ENCODE measurements around the gene CENPT. TPM values are rescaled to one million over a fixed set of nuclear protein-coding genes. Genes with fewer than 3 reads are reported as not detected.
A peak's percentile ranks its signal among the peaks of the same experiment; 100 is the strongest.

The CENPT gene
- total and polyA plus RNA-seq, 2 of the 13 experiments (the other 11 are each of a cell fraction or from before 2014, with no cell fraction given), result 40.9 to 43.3 TPM

GRCh38 chr16:67872631-67873434 lies 25.3 kb upstream of the CENPT start, which contains the start of gene EDC4 (continued):
- TF ChIP-seq ZNF275 (CRISPR knock-in tag; IDR thresholded peaks at IDR 0.05; ENCODE audit: borderline replicate concordance), result no peak
- 0 out of 2 replicates have a peak, but pooled peaks have one; percentile 47 for TF ChIP-seq ZBTB46 (CRISPR knock-in tag; IDR thresholded peaks at IDR 0.05; ENCODE audit: borderline replicate concordance)
- peak; percentile 96 for TF ChIP-seq PHF20 (CRISPR knock-in tag; IDR thresholded peaks at IDR 0.05)
- peak; percentile 59; the same call in 1 of the 2 replicates for TF ChIP-seq ZMYM3 (CRISPR knock-in tag; IDR thresholded peaks at IDR 0.05)
- TF ChIP-seq SCMH1 (CRISPR knock-in tag; IDR thresholded peaks at IDR 0.05; ENCODE audit: borderline replicate concordance), result no peak
- TF ChIP-seq HMG20A (CRISPR knock-in tag; IDR thresholded peaks at IDR 0.05; ENCODE audit: borderline replicate concordance), result peak; percentile 39; the same call in 1 of the 2 replicates
- TF ChIP-seq SNAPC5 (CRISPR knock-in tag; IDR thresholded peaks at IDR 0.05; ENCODE audit: borderline replicate concordance), result no peak; the same call in 1 of the 2 replicates
- no peak for TF ChIP-seq LBX2 (CRISPR knock-in tag; IDR thresholded peaks at IDR 0.05; ENCODE audit: borderline replicate concordance)
- TF ChIP-seq ZNF432 (CRISPR knock-in tag; IDR thresholded peaks at IDR 0.05; ENCODE audit: borderline replicate concordance), result no peak
- peak; percentile 78 for TF ChIP-seq YY1 (IDR thresholded peaks at IDR 0.05; ENCODE audit: insufficient read depth, insufficient replicate concordance, low read depth, low read length)
- TF ChIP-seq ATF2 (CRISPR knock-in tag; IDR thresholded peaks at IDR 0.05), result 0 out of 2 replicates have a peak, but pooled peaks have one; percentile 58
- no peak for TF ChIP-seq PHB2 (IDR thresholded peaks at IDR 0.05; ENCODE audit: partially characterized antibody)
- no peak for TF ChIP-seq TCF7 (IDR thresholded peaks at IDR 0.05; ENCODE audit: low read depth)
- peak; percentile 92 for TF ChIP-seq ELF3 (CRISPR knock-in tag; IDR thresholded peaks at IDR 0.05)
- no peak for TF ChIP-seq MBNL3 (CRISPR knock-in tag; conservative IDR thresholded peaks at IDR 0.05)
- TF ChIP-seq MED1 (CRISPR knock-in tag; IDR thresholded peaks at IDR 0.05), result peak; percentile 78; the same call in 1 of the 2 replicates
- TF ChIP-seq ZNF670 (CRISPR knock-in tag; IDR thresholded peaks at IDR 0.05; ENCODE audit: borderline replicate concordance), result peak; percentile 70; the same call in 1 of the 2 replicates
- TF ChIP-seq REL (CRISPR knock-in tag; conservative IDR thresholded peaks at IDR 0.05), result peak; percentile 48; the same call in 1 of the 2 replicates
- peak; percentile 67; the same call in 1 of the 2 replicates for TF ChIP-seq ZNF30 (CRISPR knock-in tag; IDR thresholded peaks at IDR 0.05)
- TF ChIP-seq GMEB2 (CRISPR knock-in tag; IDR thresholded peaks at IDR 0.05; ENCODE audit: low read depth), result peak; percentile 71
